Ovary (tissue), 9 donors: Measurements from ENCODE around the gene LAIR1. TPM values are rescaled to one million over a fixed set of nuclear protein-coding genes. Genes with fewer than 3 reads are reported as not detected.

ENCODE experiments used
- DNase-seq, 5 donors: peaks; one replicate each; pipeline ENCODE4 v3.0.0-alpha.2; 2019 to 2020
- H3K27ac ChIP-seq, 2 donors: fragments of 200-600 bp; one replicate each; pipeline versions ENCODE4 v1.5.1 to v1.8.0; 2019 to 2022
- H3K27me3 ChIP-seq: fragments of 200-600 bp; one replicate; pipeline ENCODE4 v1.8.0; 2022
- H3K36me3 ChIP-seq: fragments of 200-600 bp; sonication (generic); one replicate; pipeline ENCODE4 v1.5.1; 2019
- H3K4me1 ChIP-seq: one replicate; pipeline ENCODE4 v1.8.1; 2013; ENCODE audit warnings: mild to moderate bottlenecking, moderate library complexity; ENCODE audit not compliant: insufficient read depth
- H3K4me3 ChIP-seq: fragments of 200-600 bp; sonication (generic); one replicate; pipeline ENCODE4 v1.5.1; 2017
- H3K9me3 ChIP-seq, 2 donors: fragments of 200-600 bp in 1 of 2; sonication (generic) in 1 of 2; one replicate each; pipeline versions ENCODE4 v1.5.1 to v1.8.1; 2013 to 2019; ENCODE audit warnings: mild to moderate bottlenecking in 1 of 2, moderate library complexity in 1 of 2
- CTCF ChIP-seq, 3 donors: fragments of 450-650 bp in 2 of 3; fragments of 200-600 bp in 1 of 3; IDR thresholded peaks; one replicate each; pipeline versions ENCODE4 v1.5.1 to v1.8.0; 2016 to 2022; ENCODE audit warnings: antibody characterized with exemption in 3 of 3, mild to moderate bottlenecking in 1 of 3
- EP300 ChIP-seq: sonication (generic); formaldehyde crosslinking; IDR thresholded peaks from one replicate; pipeline ENCODE4 v1.6.1; 2017; ENCODE audit warnings: antibody characterized with exemption
- POLR2A ChIP-seq: fragments of 450-650 bp; IDR thresholded peaks from one replicate; pipeline ENCODE4 v1.6.1; 2017; ENCODE audit warnings: antibody characterized with exemption, mild to moderate bottlenecking, moderate library complexity
- WGBS, 3 donors: extraction: QIAGEN DNeasy Blood & Tissue Kit in 1 of 3; methylation state at CpG; one replicate each; pipeline versions ENCODE4 v1.1.5 to v1.1.7; 2013 to 2017; 5-methylcytosine and 5-hydroxymethylcytosine counted together
- intact Hi-C, 4 donors: fragments of 100-400 bp; cut with DNase I; formaldehyde crosslinking; loops; one replicate each; pipeline versions ENCODE4 v1.11.0 to v1.15.1; 2022 to 2023
- polyA plus RNA-seq, 2 donors: library from polyadenylated mRNA; stranded (reverse); fragments of 200-250 nt in 1 of 2; fragments of 350-450 nt in 1 of 2; fragmentation: Illumina TruSeq in 1 of 2; extraction: RNeasy Lipid Tissue Mini Kit (QIAGEN cat#74804) in 1 of 2; gene quantifications; one replicate each; pipeline ENCODE4 v1.2.3, GENCODE V29; 2013 to 2014
- total RNA-seq, 7 donors: library from RNA; depleted of rRNA in 2 of 7; stranded (reverse); fragments of >200 nt in 2 of 7; fragmentation: NEBNext Ultra II Directional in 3 of 7; extraction: Animal tissue kit (Norgen Biotek cat#: 25700) in 3 of 7; gene quantifications; one replicate each; pipeline versions ENCODE4 v1.1.0 to v1.2.4, GENCODE V29; 2016 to 2023
- donor health status: DM: no; HTN: no; CAD: no; lungs with moderate emphysema.
- donor health status: DM: no; HTN: no; CAD: no.
- donor health status: Bipolar disorder and iron deficiency.
- donor health status: DM: yes; HTN: yes; CAD: no.
- donor health status: DM: no; HTN: no; CAD: no.
- donor health status: DM: yes; HTN: yes; CAD: no.

The LAIR1 gene
- total and polyA plus RNA-seq, 9 donors: 4.7 to 22.2 (median 6.9) TPM

- TF ChIP-seq EP300: no peak
- no peak for TF ChIP-seq POLR2A
- TF ChIP-seq CTCF (IDR thresholded peaks at IDR 0.05): no peak
- intact Hi-C loops: loop anchor here in 1 of 4 donors (1.0 kb wide), 1 partner anchor 28 kb away; no protein-coding TSS in a partner anchor
- Histone ChIP-seq H3K27me3 (no peaks in the 10 kb centered on the region), H3K36me3 (no peaks in the 10 kb centered on the region), H3K4me3 (no peak overlapping the region), H3K9me3 (no peaks in the 10 kb centered on the region), H3K27ac (no peak overlapping the region), H3K4me1 (no peaks in the 10 kb centered on the region)
- DNase-seq: no peak
- 74 to 80% (median 78%) methylated on average over 4 of the region's 4 CpGs for WGBS, 3 donors
Measured at GRCh38 chr19:54343868-54344267, 20.9 kb downstream of the LAIR1 start.

DNA sequence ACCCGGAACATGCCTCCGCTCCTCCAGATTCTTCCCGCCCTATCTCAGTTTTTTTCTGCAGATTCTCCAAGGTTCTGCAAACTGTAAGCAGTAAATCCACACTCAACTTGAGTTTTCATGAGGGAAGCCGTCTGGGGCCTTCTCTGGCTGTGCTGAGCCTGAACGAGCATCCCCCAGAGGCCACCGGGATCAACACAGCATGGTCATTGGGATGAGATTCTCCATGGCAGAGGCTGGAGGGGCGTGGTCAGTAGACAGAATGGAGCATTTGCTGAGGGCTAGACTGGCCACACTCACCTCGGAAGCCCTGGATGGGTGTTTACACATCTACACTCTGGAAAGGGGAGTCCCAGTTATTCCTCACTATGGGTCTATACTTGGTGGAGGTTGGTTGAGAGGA is 23.4 kb downstream of the LAIR1 start:
- no peaks in the 10 kb centered on the region for H3K36me3 ChIP-seq
- no peaks in the 10 kb centered on the region for H3K4me1 ChIP-seq
- no peaks in the 10 kb centered on the region for H3K9me3 ChIP-seq
- no peak overlapping the region for H3K4me3 ChIP-seq
- 60 to 71% (median 62%) methylated on average over 8 of the region's 8 CpGs for WGBS, 3 donors
- H3K27ac ChIP-seq: no peak overlapping the region
- no peak for TF ChIP-seq POLR2A
- no peak for TF ChIP-seq CTCF (IDR thresholded peaks at IDR 0.05)
- no peak for TF ChIP-seq EP300
- no peaks in the 10 kb centered on the region for H3K27me3 ChIP-seq
- intact Hi-C loops: no loop called here
- DNase-seq: no peak

GRCh38 chr19:54339646-54340358 is 24.9 kb downstream of the LAIR1 start:
- TF ChIP-seq CTCF (IDR thresholded peaks at IDR 0.05) (no peak), EP300 (no peak), POLR2A (no peak)
- no peak overlapping the region for H3K27ac ChIP-seq
- no peak overlapping the region for H3K4me3 ChIP-seq
- no peaks in the 10 kb centered on the region for H3K9me3 ChIP-seq
- H3K36me3 ChIP-seq: no peaks in the 10 kb centered on the region
- WGBS, 3 donors: 54 to 65% (median 62%) methylated on average over 9 of the region's 9 CpGs
- intact Hi-C loops: no loop called here
- H3K4me1 ChIP-seq: no peaks in the 10 kb centered on the region
- DNase-seq: no peak
- no peaks in the 10 kb centered on the region for H3K27me3 ChIP-seq

DNA sequence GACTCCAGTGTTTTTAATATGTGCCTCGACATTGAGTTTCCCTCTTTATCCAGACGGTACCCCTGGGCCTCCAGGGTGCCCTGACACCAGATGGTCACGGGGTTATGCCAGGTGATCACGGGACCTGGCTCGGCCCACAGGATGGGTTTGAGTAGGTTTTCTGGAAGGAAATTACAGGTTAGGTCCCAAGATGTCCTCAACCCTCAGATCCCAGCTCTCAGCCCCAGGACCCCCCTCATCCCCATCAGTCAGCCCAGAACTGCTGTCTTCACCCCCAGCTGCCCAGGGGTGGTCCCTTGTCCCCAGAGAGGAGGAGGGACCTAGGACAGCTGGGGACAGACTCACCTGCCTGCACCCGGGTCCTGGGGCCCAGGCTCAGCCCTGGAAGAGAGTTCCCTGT is 26.2 kb downstream of the LAIR1 start:
- intact Hi-C loops: no loop called here

More for the DNA sequence above, 26.2 kb downstream of the LAIR1 start:
- no peaks in the 10 kb centered on the region for H3K36me3 ChIP-seq
- no peak overlapping the region for H3K4me3 ChIP-seq
- no peaks in the 10 kb centered on the region for H3K4me1 ChIP-seq
- WGBS, 3 donors: 70 to 81% (median 72%) methylated on average over 6 of the region's 6 CpGs
- TF ChIP-seq EP300: no peak
- TF ChIP-seq CTCF (IDR thresholded peaks at IDR 0.05): no peak
- TF ChIP-seq POLR2A: no peak
- no peak for DNase-seq
- H3K27me3 ChIP-seq: no peaks in the 10 kb centered on the region
- no peaks in the 10 kb centered on the region for H3K9me3 ChIP-seq
- no peak overlapping the region for H3K27ac ChIP-seq
